Measurements from ENCODE around the gene SIPA1L2. TPM values are rescaled to one million over a fixed set of nuclear protein-coding genes. Genes with fewer than 3 reads are reported as not detected.

SIPA1L2 gene
- total RNA-seq, 3 donors from 2014 or later (not counting 1 experiment from before 2014, with no cell fraction given), result 1.5 to 2.3 (median 1.6) TPM

GRCh38 chr1:232636799-232637198, 6.9 kb upstream of the SIPA1L2 start:
- H3K9me3 Mint-ChIP-seq, result no peaks in the 10 kb centered on the region
- ATAC-seq, result no peak
- intact Hi-C loops (cut with micrococcal nuclease), result loop anchor here (5.0 kb wide), 1 partner anchor 606 kb away; no protein-coding TSS in a partner anchor

DNA sequence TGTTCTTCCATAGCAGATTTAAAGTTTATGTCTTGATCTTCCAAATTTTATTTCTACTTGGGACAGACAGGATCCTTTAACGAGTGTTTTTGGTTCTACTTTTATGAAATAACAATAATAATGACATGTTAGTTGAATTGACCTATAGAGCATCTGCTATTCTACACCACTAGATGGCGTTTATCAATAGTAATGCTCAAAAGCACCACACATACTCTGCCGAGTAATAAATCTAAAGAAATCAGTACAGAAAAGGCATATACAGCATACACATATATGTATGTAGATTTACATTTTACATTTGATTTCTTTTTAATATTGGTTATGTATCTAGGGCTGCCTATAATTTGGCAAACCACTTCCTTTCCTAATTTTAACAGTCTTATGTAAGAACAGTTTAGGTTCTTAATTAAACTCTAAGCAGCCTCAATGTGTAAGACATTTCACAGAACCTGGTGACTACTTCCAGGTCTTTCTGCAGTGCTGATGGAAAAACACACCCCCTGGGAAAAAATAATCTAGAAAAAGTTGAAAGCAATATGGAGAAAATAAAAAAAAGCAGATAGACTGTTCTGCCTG, 5.9 kb upstream of the SIPA1L2 start:
- H3K27me3 Mint-ChIP-seq (ENCODE audit: low read depth in 2 of 2), result peaks cover 20 to 21% of the 10 kb centered on the region in 2 donors
- no peaks in the 10 kb centered on the region for H3K9me3 Mint-ChIP-seq
- peak; percentile 80 to 86 (median 83) for ATAC-seq
- H3K36me3 ChIP-seq (ENCODE audit: control insufficient read depth, insufficient read depth, low read length), result no peaks in the 10 kb centered on the region
- peaks cover 2% of the 10 kb centered on the region in 2 donors for H3K4me1 Mint-ChIP-seq
- peaks cover 2% of the 10 kb centered on the region for H3K27me3 ChIP-seq (ENCODE audit: control insufficient read depth, insufficient read depth, low read length)
- H3K9me3 ChIP-seq (ENCODE audit: control insufficient read depth, insufficient read depth, low read length), result no peaks in the 10 kb centered on the region
- no peak overlapping the region for H3K27ac Mint-ChIP-seq
- DNase-seq, result peak in 1 of 2 donors; percentile 67
- peaks cover 3% of the 10 kb centered on the region for H3K4me1 ChIP-seq (ENCODE audit: control insufficient read depth, insufficient read depth, low read length)
- intact Hi-C loops (cut with micrococcal nuclease), result loop anchor here (2.0 to 5.0 kb wide), 2 partner anchors 315 to 606 kb away; partner anchors contain the start of gene NTPCR
- no CpG with 5 or more reads among the region's 3 CpGs for WGBS (ENCODE audit: insufficient coverage)
- no peak overlapping the region for H3K27ac ChIP-seq (ENCODE audit: low read length)
- no peaks in the 10 kb centered on the region for H3K36me3 Mint-ChIP-seq
- no peak overlapping the region for H3K4me3 ChIP-seq (ENCODE audit: low read length)
- no peak overlapping the region for H3K4me3 Mint-ChIP-seq
- TF ChIP-seq CTCF (IDR thresholded peaks at IDR 0.05), result peak; percentile 80

More at GRCh38 chr1:232636799-232637198, 6.9 kb upstream of the SIPA1L2 start:
- Histone ChIP-seq H3K4me1 (ENCODE audit: control insufficient read depth, insufficient read depth, low read length) (no peaks in the 10 kb centered on the region), H3K27ac (ENCODE audit: low read length) (no peak overlapping the region), H3K36me3 (ENCODE audit: control insufficient read depth, insufficient read depth, low read length) (no peaks in the 10 kb centered on the region), H3K27me3 (ENCODE audit: control insufficient read depth, insufficient read depth, low read length) (no peaks in the 10 kb centered on the region), H3K4me3 (ENCODE audit: low read length) (no peak overlapping the region), H3K9me3 (ENCODE audit: control insufficient read depth, insufficient read depth, low read length) (no peaks in the 10 kb centered on the region)
- DNase-seq, result no peak
- H3K36me3 Mint-ChIP-seq, result no peaks in the 10 kb centered on the region
- WGBS (ENCODE audit: insufficient coverage), result 88% methylated on average over 2 of the region's 2 CpGs
- no peak overlapping the region for H3K27ac Mint-ChIP-seq
- no peaks in the 10 kb centered on the region for H3K4me1 Mint-ChIP-seq
- TF ChIP-seq CTCF (IDR thresholded peaks at IDR 0.05), result no peak
- H3K4me3 Mint-ChIP-seq, result no peak overlapping the region
- peaks cover 19 to 21% of the 10 kb centered on the region in 2 donors for H3K27me3 Mint-ChIP-seq (ENCODE audit: low read depth in 2 of 2)

DNA sequence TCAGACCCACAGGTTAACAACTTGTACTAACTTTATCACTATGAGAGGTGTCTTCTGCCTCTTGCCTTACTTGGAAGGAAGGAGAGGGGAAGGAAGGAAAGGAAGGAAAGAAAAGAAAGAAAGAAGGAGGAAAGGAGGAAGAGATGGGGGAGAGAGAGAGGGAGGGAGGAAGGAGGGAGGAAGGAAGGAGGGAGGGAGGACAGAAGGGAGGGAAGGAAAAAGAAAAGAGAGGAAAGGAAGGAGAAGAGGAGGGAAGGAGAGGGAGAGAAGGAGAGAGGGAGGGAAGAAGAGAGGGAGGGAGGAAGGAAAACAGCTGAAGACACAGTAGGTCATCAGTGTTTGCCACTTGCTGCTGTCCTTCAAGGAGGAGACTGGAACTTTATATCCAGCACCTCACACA, 5.3 kb upstream of the SIPA1L2 start:
- peaks cover 7% of the 10 kb centered on the region for H3K4me1 ChIP-seq (ENCODE audit: control insufficient read depth, insufficient read depth, low read length)
- H3K4me1 Mint-ChIP-seq, result peaks cover 7% of the 10 kb centered on the region in 2 donors
- H3K36me3 ChIP-seq (ENCODE audit: control insufficient read depth, insufficient read depth, low read length), result no peaks in the 10 kb centered on the region
- DNase-seq, result no peak
- intact Hi-C loops (cut with micrococcal nuclease), result loop anchor here (2.0 to 5.0 kb wide), 2 partner anchors 316 to 607 kb away; partner anchors contain the start of gene NTPCR
- H3K27ac Mint-ChIP-seq, result no peak overlapping the region
- no peak for ATAC-seq
- H3K4me3 Mint-ChIP-seq, result no peak overlapping the region
- TF ChIP-seq CTCF (IDR thresholded peaks at IDR 0.05), result no peak
- H3K27ac ChIP-seq (ENCODE audit: low read length), result no peak overlapping the region
- H3K9me3 ChIP-seq (ENCODE audit: control insufficient read depth, insufficient read depth, low read length), result no peaks in the 10 kb centered on the region
- H3K36me3 Mint-ChIP-seq, result no peaks in the 10 kb centered on the region
- peaks cover 21 to 22% of the 10 kb centered on the region in 2 donors for H3K27me3 Mint-ChIP-seq (ENCODE audit: low read depth in 2 of 2)
- H3K4me3 ChIP-seq (ENCODE audit: low read length), result no peak overlapping the region
- H3K9me3 Mint-ChIP-seq, result no peaks in the 10 kb centered on the region
- H3K27me3 ChIP-seq (ENCODE audit: control insufficient read depth, insufficient read depth, low read length), result peaks cover 2% of the 10 kb centered on the region

DNA sequence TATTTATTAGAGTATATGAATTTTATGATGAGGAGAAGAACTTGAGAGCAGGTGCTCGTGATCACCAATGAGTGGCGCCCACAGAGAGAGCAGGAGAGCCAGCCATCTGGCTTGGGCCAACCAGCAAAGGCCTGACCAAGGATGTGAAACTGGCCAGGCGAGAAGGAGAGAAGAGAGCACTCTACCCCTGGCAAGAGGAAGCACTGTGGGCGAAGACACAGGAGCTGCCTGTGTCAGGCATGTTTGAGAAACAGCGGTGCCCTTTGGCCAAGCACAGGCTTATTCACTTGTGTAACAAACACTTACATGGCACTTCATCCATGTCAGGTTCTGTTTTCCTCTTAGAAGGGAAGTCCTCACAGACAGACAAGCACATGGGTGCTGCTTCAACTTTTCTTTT, 4.2 kb upstream of the SIPA1L2 start:
- Histone ChIP-seq H3K27me3 (ENCODE audit: control insufficient read depth, insufficient read depth, low read length) (peaks cover 6% of the 10 kb centered on the region), H3K9me3 (ENCODE audit: control insufficient read depth, insufficient read depth, low read length) (no peaks in the 10 kb centered on the region), H3K27ac (ENCODE audit: low read length) (no peak overlapping the region), H3K4me3 (ENCODE audit: low read length) (no peak overlapping the region), H3K36me3 (ENCODE audit: control insufficient read depth, insufficient read depth, low read length) (no peaks in the 10 kb centered on the region), H3K4me1 (ENCODE audit: control insufficient read depth, insufficient read depth, low read length) (peaks cover 11% of the 10 kb centered on the region)
- no peak for TF ChIP-seq CTCF (IDR thresholded peaks at IDR 0.05)
- DNase-seq (no peak), ATAC-seq (no peak)
- Mint-ChIP-seq H3K27ac (no peak overlapping the region), H3K4me1 (peaks cover 10% of the 10 kb centered on the region in 2 donors), H3K36me3 (no peaks in the 10 kb centered on the region), H3K27me3 (ENCODE audit: low read depth in 2 of 2) (peaks cover 24 to 25% of the 10 kb centered on the region in 2 donors), H3K4me3 (no peak overlapping the region), H3K9me3 (no peaks in the 10 kb centered on the region)
- intact Hi-C loops (cut with micrococcal nuclease), result loop anchor here (2.0 kb wide), 1 partner anchor 317 kb away; the partner anchor contains the start of gene NTPCR
- 58% methylated on average over 5 of the region's 5 CpGs for WGBS (ENCODE audit: insufficient coverage)
